HFFc6 (cell line): Measurements from ENCODE around the gene FMOD. TPM values are rescaled to one million over a fixed set of nuclear protein-coding genes. Genes with fewer than 3 reads are reported as not detected.
A peak's percentile ranks its signal among the peaks of the same experiment; 100 is the strongest.

Experiments used
- DNase-seq: peaks from one replicate; pipeline ENCODE4 v3.0.0-alpha.2; 2018
- H3K27ac Mint-ChIP-seq: 2 replicates; pipeline ENCODE4 v1.8.0; 2020; ENCODE audit warnings: mild to moderate bottlenecking, mixed read lengths
- H3K27me3 Mint-ChIP-seq: 2 replicates; pipeline ENCODE4 v1.8.0; 2021; ENCODE audit warnings: mild to moderate bottlenecking, moderate library complexity, mixed read lengths; ENCODE audit not compliant: insufficient read depth
- H3K36me3 Mint-ChIP-seq: 2 replicates; pipeline ENCODE4 v1.8.0; 2021; ENCODE audit warnings: low read depth, mixed read lengths
- H3K4me1 Mint-ChIP-seq: 2 replicates; pipeline ENCODE4 v1.8.0; 2020; ENCODE audit warnings: low read depth, mixed read lengths
- H3K4me3 Mint-ChIP-seq: 2 replicates; pipeline ENCODE4 v1.8.0; 2020; ENCODE audit warnings: mild to moderate bottlenecking, moderate library complexity, mixed read lengths
- H3K9me3 Mint-ChIP-seq: 2 replicates; pipeline ENCODE4 v1.8.0; 2020; ENCODE audit warnings: mild to moderate bottlenecking, mixed read lengths
- long read RNA-seq: library from polyadenylated mRNA; unstranded; transcript quantifications from one replicate; pipeline ENCODE4 v2.0.0, GENCODE V29; 2019
- total RNA-seq, 6 experiments: library from RNA; stranded (reverse); fragmentation: NEBNext Ultra II Directional; extraction: Animal tissue kit (Norgen Biotek cat#: 25700); gene quantifications; 2 replicates in 1 of 6; 3 replicates in 5 of 6; pipeline ENCODE4 v1.2.3, GENCODE V29; 2021
- TF ChIP-seq, protein P1 (sequence below): fragments of 200-600 bp; sonication (generic); IDR thresholded peaks from 2 replicates; pipeline ENCODE4 v1.5.0; 2021; ENCODE audit warnings: antibody characterized with exemption, mild to moderate bottlenecking

Gene FMOD
- under 1 TPM; 0.19 to 0.66 (median 0.34) TPM for total RNA-seq
- long read RNA-seq, partial matches to known transcripts = 0 of 1 reads
- long read RNA-seq, other reads (novel, unspliced or antisense) = 1 of 1 reads

DNA sequence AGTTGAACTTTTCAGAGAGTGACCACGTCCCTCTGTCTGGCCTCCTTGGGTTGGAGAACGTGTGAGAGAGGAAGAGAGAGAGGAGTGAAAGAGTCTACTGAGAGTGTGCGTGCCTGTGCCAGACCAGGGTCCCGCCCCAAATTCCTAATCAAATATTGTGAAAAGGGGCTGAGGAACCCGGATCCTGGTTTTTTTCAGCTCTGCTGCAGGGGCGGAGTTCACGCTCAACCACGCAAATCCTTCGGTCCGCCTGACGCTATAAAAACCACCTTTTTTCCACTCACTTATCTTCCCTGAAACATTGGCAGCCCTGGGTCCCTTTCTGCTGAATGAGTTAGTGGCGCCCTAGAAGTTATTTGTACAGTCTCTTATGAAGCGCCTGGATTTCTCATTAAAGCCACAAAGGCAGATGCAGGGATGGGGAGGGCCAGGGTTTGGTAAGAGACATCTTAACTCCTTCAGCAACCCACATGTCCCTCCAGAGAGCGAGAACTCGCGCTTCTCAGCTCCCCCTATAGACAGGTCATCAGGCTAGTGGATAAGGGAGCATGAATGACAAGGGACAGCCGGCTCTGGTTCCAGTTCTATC lies at the start of gene FMOD:
Gene FMOD, minus strand, starts transcription at position 86 of the 589 bp plus-strand sequence. CDS start 2,852 bp downstream, outside the sequence.
- Mint-ChIP-seq H3K9me3 (no peaks in the 10 kb centered on the region), H3K27me3 (peaks cover 51% of the 10 kb centered on the region), H3K36me3 (no peaks in the 10 kb centered on the region), H3K27ac (no peak within 1 kb of the TSS), H3K4me3 (peak within 1 kb of the TSS; percentile 63), H3K4me1 (peaks cover 11% of the 10 kb centered on the region)
- TF ChIP-seq, protein P1, sequence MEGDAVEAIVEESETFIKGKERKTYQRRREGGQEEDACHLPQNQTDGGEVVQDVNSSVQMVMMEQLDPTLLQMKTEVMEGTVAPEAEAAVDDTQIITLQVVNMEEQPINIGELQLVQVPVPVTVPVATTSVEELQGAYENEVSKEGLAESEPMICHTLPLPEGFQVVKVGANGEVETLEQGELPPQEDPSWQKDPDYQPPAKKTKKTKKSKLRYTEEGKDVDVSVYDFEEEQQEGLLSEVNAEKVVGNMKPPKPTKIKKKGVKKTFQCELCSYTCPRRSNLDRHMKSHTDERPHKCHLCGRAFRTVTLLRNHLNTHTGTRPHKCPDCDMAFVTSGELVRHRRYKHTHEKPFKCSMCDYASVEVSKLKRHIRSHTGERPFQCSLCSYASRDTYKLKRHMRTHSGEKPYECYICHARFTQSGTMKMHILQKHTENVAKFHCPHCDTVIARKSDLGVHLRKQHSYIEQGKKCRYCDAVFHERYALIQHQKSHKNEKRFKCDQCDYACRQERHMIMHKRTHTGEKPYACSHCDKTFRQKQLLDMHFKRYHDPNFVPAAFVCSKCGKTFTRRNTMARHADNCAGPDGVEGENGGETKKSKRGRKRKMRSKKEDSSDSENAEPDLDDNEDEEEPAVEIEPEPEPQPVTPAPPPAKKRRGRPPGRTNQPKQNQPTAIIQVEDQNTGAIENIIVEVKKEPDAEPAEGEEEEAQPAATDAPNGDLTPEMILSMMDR = peak; percentile 23; the same call in 1 of the 2 replicates
- DNase-seq = no peak

DNA sequence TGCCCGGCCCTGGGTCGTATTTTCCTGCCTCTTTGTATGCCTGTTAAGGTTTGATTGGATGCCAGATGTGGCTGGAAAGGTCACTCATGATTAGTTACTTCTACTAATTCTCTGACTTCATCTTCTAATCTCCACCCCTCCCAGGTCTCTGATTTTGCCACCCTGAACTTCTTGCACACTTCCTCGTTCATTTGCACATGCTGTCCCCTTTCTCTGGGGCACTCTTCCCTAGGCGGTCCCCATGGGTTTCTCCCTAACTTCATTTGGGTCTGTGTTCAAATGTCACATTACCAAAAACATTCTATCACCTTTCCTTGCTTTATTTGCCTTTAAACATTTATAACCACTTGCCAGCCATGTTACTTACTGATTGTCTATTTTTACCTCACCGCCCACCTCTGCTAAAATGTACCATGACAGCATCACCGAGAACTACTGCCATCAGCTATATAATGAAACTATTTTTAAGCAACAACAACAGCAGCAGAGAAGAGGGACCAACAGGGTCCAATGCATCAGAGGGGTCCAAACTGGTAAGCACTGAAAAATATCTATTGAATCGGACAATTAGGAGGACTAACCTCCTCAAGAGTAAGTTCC lies 45.8 kb upstream of the FMOD start:
- no peaks in the 10 kb centered on the region for H3K36me3 Mint-ChIP-seq
- DNase-seq = no peak
- H3K9me3 Mint-ChIP-seq = peaks cover 8% of the 10 kb centered on the region; the same call in 1 of the 2 replicates
- TF ChIP-seq, protein P1 = no peak
- no peak overlapping the region for H3K4me3 Mint-ChIP-seq
- H3K27ac Mint-ChIP-seq = no peak overlapping the region
- H3K4me1 Mint-ChIP-seq = peaks cover 14% of the 10 kb centered on the region
- H3K27me3 Mint-ChIP-seq = peaks cover 18% of the 10 kb centered on the region

DNA sequence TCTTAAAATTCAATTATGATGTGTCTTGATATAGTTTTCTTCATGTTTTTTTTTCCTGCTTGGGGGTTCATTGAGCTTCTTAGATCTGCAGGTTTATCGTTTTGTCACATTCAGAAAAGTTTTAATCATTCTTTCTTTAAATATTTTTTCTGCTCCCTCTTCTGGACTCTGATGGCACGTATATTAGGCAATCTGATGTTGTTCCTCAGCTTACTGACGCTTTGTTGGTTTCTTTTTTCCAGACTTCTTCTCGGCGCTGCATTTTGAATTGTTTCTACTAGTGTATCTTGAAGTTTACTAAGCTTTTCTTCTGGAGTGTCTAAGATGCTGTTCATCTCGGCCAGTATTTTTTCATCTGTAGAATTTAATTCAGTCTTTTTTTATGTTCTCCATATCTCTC lies 44.8 kb upstream of the FMOD start:
- peak overlapping the region; percentile 53 for H3K4me3 Mint-ChIP-seq
- peaks cover 6% of the 10 kb centered on the region; the same call in 1 of the 2 replicates for H3K4me1 Mint-ChIP-seq
- H3K36me3 Mint-ChIP-seq = no peaks in the 10 kb centered on the region
- H3K27ac Mint-ChIP-seq = no peak overlapping the region
- TF ChIP-seq, protein P1 = no peak
- H3K9me3 Mint-ChIP-seq = peaks cover 8% of the 10 kb centered on the region; the same call in 1 of the 2 replicates
- peaks cover 18% of the 10 kb centered on the region for H3K27me3 Mint-ChIP-seq
- DNase-seq = no peak

DNA sequence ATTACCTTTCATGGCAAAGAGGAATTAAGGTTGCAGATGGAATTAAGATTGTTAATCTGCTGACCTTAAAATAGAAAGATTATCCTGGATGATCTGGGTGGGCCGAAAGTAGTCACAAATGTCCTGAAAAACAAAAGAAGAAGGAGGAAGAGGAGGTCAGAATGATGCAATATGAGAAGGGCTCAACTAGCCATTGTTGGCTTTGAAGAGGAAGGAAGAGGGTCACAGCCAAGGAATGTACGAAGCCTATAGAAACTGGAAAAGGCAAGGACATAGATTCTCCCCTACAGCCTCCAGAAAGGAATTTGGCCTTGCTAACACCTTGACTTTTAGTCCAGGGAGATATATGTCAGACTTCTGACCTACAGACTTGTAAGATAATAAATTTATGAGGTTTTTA lies 39.4 kb upstream of the FMOD start:
- peaks cover 18% of the 10 kb centered on the region for H3K27me3 Mint-ChIP-seq
- no peak overlapping the region for H3K27ac Mint-ChIP-seq
- peaks cover 8% of the 10 kb centered on the region; the same call in 1 of the 2 replicates for H3K9me3 Mint-ChIP-seq
- H3K36me3 Mint-ChIP-seq = no peaks in the 10 kb centered on the region
- TF ChIP-seq, protein P1 = no peak
- no peak for DNase-seq
- H3K4me1 Mint-ChIP-seq = no peaks in the 10 kb centered on the region
- H3K4me3 Mint-ChIP-seq = no peak overlapping the region

DNA sequence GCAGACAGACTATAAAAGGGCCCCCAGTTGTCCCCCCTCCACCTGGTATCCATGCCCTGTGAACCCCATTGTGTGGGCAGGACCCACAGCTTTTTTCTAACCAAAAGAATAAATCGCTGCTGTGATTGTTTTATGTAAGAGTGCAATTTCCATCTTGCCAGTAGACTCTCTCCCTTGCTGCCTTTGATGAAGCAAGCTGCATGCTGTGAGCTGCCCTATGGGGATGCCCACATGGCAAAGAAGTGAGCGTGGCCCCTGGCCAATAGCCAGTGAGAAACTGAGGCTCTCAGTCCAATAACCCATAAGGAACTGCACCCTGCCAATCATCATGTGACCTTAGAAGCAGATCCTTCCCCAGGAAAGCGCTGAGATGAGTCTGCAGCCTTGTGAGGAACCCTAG lies 37.8 kb upstream of the FMOD start:
- DNase-seq = no peak
- peaks cover 8% of the 10 kb centered on the region; the same call in 1 of the 2 replicates for H3K9me3 Mint-ChIP-seq
- TF ChIP-seq, protein P1 = no peak
- no peaks in the 10 kb centered on the region for H3K36me3 Mint-ChIP-seq
- no peak overlapping the region for H3K4me3 Mint-ChIP-seq
- no peaks in the 10 kb centered on the region for H3K4me1 Mint-ChIP-seq
- no peak overlapping the region for H3K27ac Mint-ChIP-seq
- H3K27me3 Mint-ChIP-seq = peaks cover 19% of the 10 kb centered on the region
